C1 segment of cervical spinal cord (tissue), 14 donors: Measurements from ENCODE around the gene QRFPR.
"Not testable (repeated sequence)": the region's sequence is repeated elsewhere in the genome, so short reads cannot be mapped to it uniquely, and the experiment has no call there.

ENCODE experiments used
- DNase-seq, 14 donors: peaks; one replicate each; lab custom pipeline; 2025; lab: John Stamatoyannopoulos, UW

QRFPR gene

GRCh38 chr4:121380776-121381462 is at the start of gene QRFPR:
TSS of gene QRFPR (minus strand) at chr4:121381018. CDS start at chr4:121380647, 371 bp downstream.
- DNase-seq: peak in 1 of 14 donors; percentile 5

- DNase-seq: no peak
These were observed 47.9 kb upstream of the QRFPR start for GRCh38 chr4:121428721-121429120.

GRCh38 chr4:121421594-121421993 is 40.8 kb upstream of the QRFPR start:
- no peak for DNase-seq

DNA sequence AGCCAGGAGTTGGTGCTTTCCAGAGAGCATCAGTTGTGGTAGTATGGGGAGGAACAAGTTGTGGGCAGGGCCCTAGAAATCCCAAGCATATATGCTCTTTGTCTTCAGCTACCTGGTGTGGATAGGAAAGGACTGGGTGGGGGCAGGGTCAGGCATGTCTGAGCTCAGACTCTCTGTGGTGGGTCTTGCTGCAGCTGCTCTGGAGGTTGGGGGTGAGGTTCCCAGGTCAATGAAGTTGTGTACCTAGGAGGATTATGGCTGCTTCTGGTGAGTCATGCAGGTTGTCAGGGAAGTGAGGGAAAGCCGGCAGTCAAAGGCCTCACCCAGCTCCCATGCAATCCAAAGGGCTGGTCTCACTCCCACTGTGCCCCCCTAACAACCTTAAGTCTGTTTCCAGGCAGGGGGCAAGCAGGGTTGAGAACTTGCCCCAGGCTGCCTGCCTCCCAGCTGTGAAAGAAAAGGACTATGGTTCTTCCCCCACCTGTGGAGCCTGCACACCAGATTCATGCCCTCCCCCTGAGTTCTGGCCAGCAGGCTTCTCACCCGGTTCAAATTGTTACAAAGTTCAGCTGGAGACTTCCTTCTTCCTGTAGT is 30.4 kb upstream of the QRFPR start:
- no peak for DNase-seq

GRCh38 chr4:121408567-121408966 is 27.7 kb upstream of the QRFPR start:
- not testable (repeated sequence) for DNase-seq

GRCh38 chr4:121400632-121401031 is 19.8 kb upstream of the QRFPR start:
- no peak for DNase-seq

DNA sequence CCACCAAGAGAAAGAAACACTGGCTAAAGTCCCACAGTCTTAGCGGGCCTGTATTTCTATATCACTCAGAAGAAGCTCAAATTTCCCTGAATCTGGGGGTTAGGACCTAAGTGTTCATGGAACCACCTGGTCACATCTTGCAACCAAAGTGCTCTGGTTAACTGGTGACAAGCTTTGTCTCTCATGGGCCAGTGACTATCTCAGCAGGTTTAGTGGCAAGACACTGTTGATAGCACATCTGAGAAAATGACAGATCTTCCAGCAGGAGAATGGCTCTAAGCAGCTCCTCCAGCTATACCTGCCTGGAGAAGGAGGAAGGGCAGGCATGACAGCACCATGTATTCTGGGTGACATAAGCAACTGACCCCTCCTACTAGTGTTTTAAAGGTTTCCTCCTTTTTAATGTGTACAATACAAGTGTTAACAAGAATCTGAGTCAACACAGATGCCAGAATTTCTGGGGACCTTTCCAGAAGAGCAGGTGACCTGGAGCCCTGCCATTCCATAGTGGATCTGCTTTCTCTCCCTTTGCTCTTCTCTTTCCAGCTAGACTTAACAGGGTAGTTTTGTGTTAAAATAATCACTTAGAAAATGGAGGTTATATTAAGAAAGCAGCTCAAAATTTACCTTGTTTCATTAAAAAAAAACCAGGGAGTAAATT is 17.3 kb upstream of the QRFPR start:
- DNase-seq: no peak

GRCh38 chr4:121397434-121397833 is 16.6 kb upstream of the QRFPR start:
- DNase-seq: no peak

DNA sequence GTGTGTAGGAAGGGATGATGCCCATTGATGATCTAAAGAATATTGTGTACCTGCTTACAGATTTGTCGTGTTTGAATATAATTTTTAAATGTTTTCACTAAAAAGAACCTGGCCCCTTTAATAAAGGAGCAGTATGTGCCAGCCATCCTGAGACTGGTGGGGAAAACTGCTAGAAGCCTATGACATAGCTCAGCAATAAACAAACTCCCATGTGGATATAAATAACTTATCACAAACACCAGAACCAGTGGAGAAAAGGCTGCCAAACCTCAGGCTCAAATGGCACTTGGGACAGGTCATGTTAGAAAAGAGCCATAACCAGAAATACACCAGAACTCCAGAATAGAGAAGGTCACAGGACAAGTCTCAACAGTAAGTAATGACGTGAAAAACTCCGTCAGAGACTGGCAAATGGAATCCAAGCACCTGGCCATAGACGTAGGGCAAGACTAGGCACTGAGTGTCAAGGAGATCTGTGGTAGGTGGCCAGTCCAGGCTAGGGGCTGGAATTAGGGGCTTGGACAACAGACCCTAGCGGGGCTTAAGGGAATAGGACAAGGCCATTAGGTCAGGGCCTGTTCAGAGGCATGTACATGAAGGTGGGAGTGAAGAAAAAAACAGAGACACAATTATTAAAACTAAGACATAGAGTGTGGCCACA is 11.7 kb upstream of the QRFPR start:
- no peak for DNase-seq

GRCh38 chr4:121390335-121390734 is 9.5 kb upstream of the QRFPR start:
- DNase-seq: no peak

- DNase-seq: no peak
These were observed 1.5 kb downstream of the QRFPR start for GRCh38 chr4:121379276-121379675.

- DNase-seq: no peak
These were observed 3.7 kb downstream of the QRFPR start for GRCh38 chr4:121377076-121377475.

DNA sequence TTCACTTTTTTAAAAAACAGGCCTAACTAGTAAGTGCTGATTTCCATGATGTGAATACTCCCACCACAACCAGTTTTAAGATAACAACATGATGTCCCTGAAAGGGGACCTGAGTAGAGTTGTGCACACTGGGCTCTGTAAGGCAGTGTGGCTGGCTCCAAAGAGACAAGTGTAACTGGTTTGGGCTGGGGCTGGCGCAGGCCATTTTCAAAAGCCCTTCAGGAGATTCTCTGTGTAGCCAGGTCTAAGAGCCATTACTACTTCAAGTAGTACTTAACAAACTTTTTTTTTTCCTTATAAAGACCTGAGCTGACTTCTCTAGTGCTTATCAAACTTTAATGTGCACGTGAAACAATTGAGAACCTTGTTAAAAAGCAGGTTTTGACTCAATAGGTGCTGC is 4.3 kb downstream of the QRFPR start:
- no peak for DNase-seq

DNA sequence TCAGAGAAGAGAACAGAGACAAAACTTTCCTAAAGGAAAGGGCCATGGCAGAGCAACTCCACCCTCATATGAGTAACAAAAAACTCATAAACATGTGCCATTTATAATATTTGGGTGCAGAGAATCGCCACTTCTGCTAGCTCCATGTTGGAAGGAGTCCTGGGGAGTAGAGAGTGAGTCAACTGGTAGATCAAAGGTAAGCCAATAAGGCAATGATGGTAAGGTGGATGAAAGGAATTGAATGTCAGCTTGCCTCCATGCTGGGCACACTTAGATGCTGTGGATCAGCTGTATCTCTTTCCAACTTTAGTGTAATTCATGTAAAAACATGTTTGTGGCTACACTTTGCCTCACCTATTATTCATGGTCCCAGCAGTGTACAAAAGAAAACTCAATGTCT is 4.7 kb downstream of the QRFPR start:
- DNase-seq: no peak

- DNase-seq: no peak
These were observed 5.6 kb downstream of the QRFPR start for GRCh38 chr4:121375262-121375661.

- DNase-seq: no peak
These were observed 7.0 kb downstream of the QRFPR start for GRCh38 chr4:121373841-121374240.

GRCh38 chr4:121370729-121371325 is 10.0 kb downstream of the QRFPR start:
- peak in 1 of 14 donors; percentile 7 for DNase-seq

GRCh38 chr4:121360495-121360894 is 20.3 kb downstream of the QRFPR start:
- no peak for DNase-seq

DNA sequence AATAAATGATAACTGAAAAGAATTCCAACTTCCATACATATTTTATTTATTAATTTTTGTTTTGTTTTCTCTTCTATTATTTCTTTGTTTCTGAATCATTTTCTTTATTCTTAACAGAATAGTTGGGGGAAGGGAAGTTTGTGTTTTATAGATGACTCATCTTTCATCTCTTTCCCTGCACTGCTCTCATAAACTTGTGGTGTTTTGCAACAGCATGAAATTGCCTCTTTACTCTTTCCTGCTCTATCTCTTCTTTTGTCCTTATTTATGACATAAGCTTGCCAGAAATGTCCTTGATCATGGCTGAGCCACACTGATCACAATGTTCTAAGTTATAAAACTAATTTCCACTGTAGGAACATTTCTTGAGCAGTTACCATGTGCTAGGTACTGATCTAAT is 22.3 kb downstream of the QRFPR start:
- no peak for DNase-seq

GRCh38 chr4:121353213-121353612 is 27.6 kb downstream of the QRFPR start:
- no peak for DNase-seq

DNA sequence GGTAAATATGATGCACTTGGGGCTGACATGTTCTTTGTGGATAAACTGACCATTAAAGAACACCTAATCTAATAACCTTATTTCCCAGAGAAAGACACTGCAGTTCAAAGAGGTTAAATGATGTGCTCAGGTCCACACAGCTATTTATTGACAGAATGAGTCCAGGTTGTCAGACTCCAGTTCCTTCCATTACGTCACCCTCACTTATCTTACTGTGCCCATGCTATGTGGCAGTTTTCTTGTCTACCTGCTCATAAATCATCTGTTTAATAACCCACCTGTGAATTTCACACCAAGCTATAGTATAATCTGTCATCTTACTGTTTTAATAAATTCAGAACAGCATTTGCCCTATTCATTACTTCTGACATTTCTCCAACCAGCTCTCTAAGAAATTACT is 36.7 kb downstream of the QRFPR start:
- DNase-seq: no peak

DNA sequence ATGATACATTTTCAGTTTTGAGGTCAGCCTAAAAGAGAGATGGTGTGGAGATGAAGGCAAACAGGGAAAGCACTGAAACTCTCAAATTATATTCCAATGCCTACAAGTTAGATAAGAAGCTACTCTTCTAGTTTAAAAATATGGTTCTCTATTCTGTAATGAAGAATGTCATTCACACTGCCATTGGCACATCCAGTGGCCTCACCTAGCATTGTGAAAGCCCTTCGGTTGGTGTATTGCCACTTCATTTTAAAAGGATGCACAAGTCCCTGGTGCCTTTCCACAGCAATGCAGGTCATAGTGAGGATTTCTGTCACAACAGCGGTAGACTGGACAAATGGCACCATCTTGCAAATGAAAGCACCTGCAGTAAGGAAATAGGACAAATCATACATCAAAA is 40.6 kb downstream of the QRFPR start:
- DNase-seq: no peak
